Colonic mucosa (tissue), 4 donors: Measurements from ENCODE around the gene TTC3. TPM values are rescaled to one million over a fixed set of nuclear protein-coding genes. Genes with fewer than 3 reads are reported as not detected.
"Not testable (repeated sequence)": the region's sequence is repeated elsewhere in the genome, so short reads cannot be mapped to it uniquely, and the experiment has no call there.

Experiments used
- DNase-seq: peaks from one replicate; pipeline ENCODE4 v3.0.0-alpha.2; 2020
- H3K27ac ChIP-seq: fragments of 200-600 bp; one replicate; pipeline ENCODE4 v1.8.0; 2021
- H3K27me3 ChIP-seq: fragments of 200-600 bp; one replicate; pipeline ENCODE4 v1.8.0; 2021
- H3K36me3 ChIP-seq: fragments of 200-600 bp; one replicate; pipeline ENCODE4 v1.8.0; 2021
- H3K4me1 ChIP-seq: fragments of 200-600 bp; one replicate; pipeline ENCODE4 v1.8.0; 2021; ENCODE audit warnings: mild to moderate bottlenecking
- H3K4me3 ChIP-seq: fragments of 200-600 bp; one replicate; pipeline ENCODE4 v1.8.0; 2021
- H3K9ac ChIP-seq, 2 donors: one replicate each; pipeline ENCODE4 v1.7.0; 2013; ENCODE audit warnings: control low read depth in 2 of 2, low read depth in 2 of 2, low read length in 2 of 2
- H3K9me3 ChIP-seq: fragments of 200-600 bp; one replicate; pipeline ENCODE4 v1.8.0; 2021
- CTCF ChIP-seq: fragments of 200-600 bp; IDR thresholded peaks from one replicate; pipeline ENCODE4 v1.8.0; 2022; ENCODE audit warnings: antibody characterized with exemption, mild to moderate bottlenecking
- intact Hi-C: fragments of 100-400 bp; cut with DNase I; formaldehyde crosslinking; loops from one replicate; pipeline ENCODE4 v1.14.1; 2022
- total RNA-seq, 2 donors: library from RNA; stranded (reverse); fragmentation: NEBNext Ultra II Directional in 1 of 2; extraction: Animal tissue kit (Norgen Biotek cat#: 25700) in 1 of 2; gene quantifications; one replicate each; pipeline ENCODE4 v1.2.1, GENCODE V29; 2021
- donor health status: healthy.
- donor health status: DM: no; HTN: no; CAD: no.
- donor health status: DM: no; HTN: no; CAD: no.

The TTC3 gene
- total RNA-seq, 2 donors from 2014 or later, result 85.8 to 125 TPM

- DNase-seq, result no peak
- TF ChIP-seq CTCF, result no peak
- no peak overlapping the region for H3K27ac ChIP-seq
- no peak overlapping the region for H3K9ac ChIP-seq
- no peaks in the 10 kb centered on the region for H3K27me3 ChIP-seq
- intact Hi-C loops, result no loop called here
- H3K9me3 ChIP-seq, result no peaks in the 10 kb centered on the region
- no peaks in the 10 kb centered on the region for H3K36me3 ChIP-seq
- no peak overlapping the region for H3K4me3 ChIP-seq
- no peaks in the 10 kb centered on the region for H3K4me1 ChIP-seq
Observed at GRCh38 chr21:37106998-37107397, 33.9 kb downstream of the TTC3 start.

GRCh38 chr21:37111029-37111428 is 38.0 kb downstream of the TTC3 start:
- H3K9me3 ChIP-seq, intact Hi-C loops, H3K4me1 ChIP-seq, H3K27ac ChIP-seq, H3K36me3 ChIP-seq, DNase-seq, H3K27me3 ChIP-seq, H3K9ac ChIP-seq, H3K4me3 ChIP-seq: not testable (repeated sequence)

- H3K9me3 ChIP-seq, H3K27me3 ChIP-seq, H3K4me3 ChIP-seq, H3K4me1 ChIP-seq, H3K9ac ChIP-seq, intact Hi-C loops, H3K36me3 ChIP-seq, H3K27ac ChIP-seq, DNase-seq: not testable (repeated sequence)
Observed at GRCh38 chr21:37114301-37114700, 41.2 kb downstream of the TTC3 start.

- H3K9ac ChIP-seq, H3K36me3 ChIP-seq, H3K4me1 ChIP-seq, intact Hi-C loops, H3K4me3 ChIP-seq, H3K27ac ChIP-seq, DNase-seq, H3K27me3 ChIP-seq, H3K9me3 ChIP-seq: not testable (repeated sequence)
Observed at GRCh38 chr21:37116459-37116858, 43.4 kb downstream of the TTC3 start.

GRCh38 chr21:37117204-37117603 is 44.1 kb downstream of the TTC3 start:
- Histone ChIP-seq H3K4me3 (no peak overlapping the region), H3K36me3 (no peaks in the 10 kb centered on the region), H3K4me1 (no peaks in the 10 kb centered on the region), H3K9me3 (no peaks in the 10 kb centered on the region), H3K27ac (no peak overlapping the region), H3K27me3 (no peaks in the 10 kb centered on the region), H3K9ac (no peak overlapping the region)
- intact Hi-C loops, result no loop called here
- DNase-seq, result no peak
- no peak for TF ChIP-seq CTCF

GRCh38 chr21:37118187-37118826 is 45.3 kb downstream of the TTC3 start:
- Histone ChIP-seq H3K9me3 (no peaks in the 10 kb centered on the region), H3K27me3 (no peaks in the 10 kb centered on the region), H3K9ac (no peak overlapping the region), H3K27ac (no peak overlapping the region), H3K36me3 (no peaks in the 10 kb centered on the region), H3K4me1 (no peaks in the 10 kb centered on the region), H3K4me3 (no peak overlapping the region)
- intact Hi-C loops, result no loop called here
- no peak for DNase-seq
- no peak for TF ChIP-seq CTCF

- H3K9me3 ChIP-seq, result no peaks in the 10 kb centered on the region
- H3K4me1 ChIP-seq, result no peaks in the 10 kb centered on the region
- H3K27ac ChIP-seq, result no peak overlapping the region
- no peak overlapping the region for H3K4me3 ChIP-seq
- intact Hi-C loops, result no loop called here
- no peaks in the 10 kb centered on the region for H3K27me3 ChIP-seq
- no peak overlapping the region for H3K9ac ChIP-seq
- H3K36me3 ChIP-seq, result no peaks in the 10 kb centered on the region
- DNase-seq, result no peak
- TF ChIP-seq CTCF, result no peak
Observed at GRCh38 chr21:37119421-37120218, 46.6 kb downstream of the TTC3 start.
